PFSK-1 (cell line): ENCODE measurements around the gene TMEM168.

Source experiments
- POLR2AphosphoS5 ChIP-seq: IDR thresholded peaks from 2 replicates; pipeline ENCODE4 v1.6.1; 2012; ENCODE audit warnings: low read depth, mild to moderate bottlenecking, control low read depth, low read length, moderate library complexity
- TAF1 ChIP-seq: IDR thresholded peaks from 2 replicates; pipeline ENCODE4 v1.6.1; 2012; ENCODE audit warnings: low read length, control low read depth, borderline replicate concordance; ENCODE audit not compliant: insufficient read depth

GRCh38 chr7:112788778-112789343, 1.3 kb downstream of the TMEM168 start:
- no peak for TF ChIP-seq POLR2AphosphoS5
- TF ChIP-seq TAF1, result no peak
